H1 (cell line): Measurements from ENCODE around the gene CADPS. TPM values are rescaled to one million over a fixed set of nuclear protein-coding genes. Genes with fewer than 3 reads are reported as not detected.

Experiments used
- CTCF ChIA-PET: fragments of 300-600 bp; sonication (Branson Sonifier 250); formaldehyde crosslinking; loops from one replicate; lab custom pipeline; 2021; ENCODE audit not compliant: partially characterized antibody; lab: Charles Lee
- POLR2A ChIA-PET: fragments of 300-600 bp; sonication (Branson Sonifier 250); formaldehyde crosslinking; loops from one replicate; lab custom pipeline; 2021; ENCODE audit warnings: inconsistent platforms; ENCODE audit not compliant: partially characterized antibody; lab: Charles Lee
- DNase-seq, 2 experiments: peaks; one replicate each; pipeline versions ENCODE4 v3.0.0 to v3.0.0-alpha.2; 2010 to 2022; ENCODE audit warnings: low spot score in 2 of 2, low read depth in 1 of 2, mixed read lengths in 1 of 2
- FAIRE-seq: peaks from 2 replicates; lab custom pipeline; 2011; peaks lifted over from hg19 to GRCh38; lab: Jason Lieb, UNC
- H2AFZ ChIP-seq: 2 replicates; pipeline ENCODE4 v1.8.1; 2012; ENCODE audit warnings: low read length, inconsistent platforms
- H2AK5ac ChIP-seq: 2 replicates; pipeline ENCODE4 v1.6.1; 2013; ENCODE audit warnings: low read depth, low read length
- H2BK120ac ChIP-seq: replicated peaks from 2 replicates; pipeline ENCODE3; 2013; ENCODE audit warnings: low read depth, low read length, inconsistent platforms
- H2BK12ac ChIP-seq: 2 replicates; pipeline ENCODE4 v1.6.1; 2013; ENCODE audit warnings: low read depth, low read length
- H2BK15ac ChIP-seq: 2 replicates; pipeline ENCODE4 v1.6.1; 2013; ENCODE audit warnings: low read length
- H2BK20ac ChIP-seq: 2 replicates; pipeline ENCODE4 v1.6.1; 2013; ENCODE audit warnings: low read length
- H2BK5ac ChIP-seq: 2 replicates; pipeline ENCODE4 v1.6.1; 2013; ENCODE audit warnings: low read depth, low read length
- H3K14ac ChIP-seq: 2 replicates; pipeline ENCODE4 v1.6.1; 2013; ENCODE audit warnings: inconsistent platforms; ENCODE audit not compliant: insufficient read length
- H3K18ac ChIP-seq: 2 replicates; pipeline ENCODE4 v1.6.1; 2013; ENCODE audit warnings: low read length; ENCODE audit errors: extremely low read depth
- H3K23ac ChIP-seq: 2 replicates; pipeline ENCODE4 v1.6.1; 2013; ENCODE audit warnings: inconsistent platforms; ENCODE audit not compliant: insufficient read length
- H3K23me2 ChIP-seq: 2 replicates; pipeline ENCODE4 v1.6.1; 2013; ENCODE audit warnings: low read depth, low read length
- H3K27ac ChIP-seq: 2 replicates; pipeline ENCODE4 v1.6.1; 2011; ENCODE audit warnings: low read depth, low read length, inconsistent platforms
- H3K27me3 ChIP-seq, 4 experiments: replicated peaks in 1 of 4; 1 replicate in 1 of 4; 2 replicates in 3 of 4; pipeline versions ENCODE4 v1.6.1 to v1.8.1; 2011 to 2013; ENCODE audit warnings: low read length in 3 of 4, mild to moderate bottlenecking in 3 of 4, inconsistent platforms in 2 of 4, mixed read lengths in 2 of 4, moderate library complexity in 1 of 4; ENCODE audit not compliant: control insufficient read depth in 3 of 4, insufficient read depth in 3 of 4; ENCODE audit errors: extremely low read depth in 1 of 4
- H3K36me3 ChIP-seq, 4 experiments: 2 replicates each; pipeline versions ENCODE4 v1.6.1 to v1.8.1; 2011 to 2013; ENCODE audit warnings: mild to moderate bottlenecking in 4 of 4, low read length in 3 of 4, moderate library complexity in 2 of 4, control low read depth in 1 of 4, inconsistent platforms in 1 of 4; ENCODE audit not compliant: insufficient read depth in 4 of 4, control insufficient read depth in 2 of 4
- H3K4ac ChIP-seq: replicated peaks from 2 replicates; pipeline ENCODE3; 2013; ENCODE audit warnings: low read length, low read depth, mixed read lengths, inconsistent platforms; ENCODE audit not compliant: insufficient read length
- H3K4me1 ChIP-seq, 4 experiments: replicated peaks in 1 of 4; 1 replicate in 1 of 4; 2 replicates in 3 of 4; pipeline versions ENCODE4 v1.6.1 to v1.8.1; 2011 to 2013; ENCODE audit warnings: low read length in 3 of 4, inconsistent platforms in 2 of 4, mixed read lengths in 1 of 4; ENCODE audit not compliant: insufficient read depth in 4 of 4, control insufficient read depth in 3 of 4
- H3K4me2 ChIP-seq, 2 experiments: 2 replicates each; pipeline versions ENCODE4 v1.6.1 to v1.8.1; 2011 to 2013; ENCODE audit warnings: low read depth in 2 of 2, low read length in 2 of 2, control low read depth in 1 of 2, inconsistent platforms in 1 of 2, mild to moderate bottlenecking in 1 of 2; ENCODE audit not compliant: insufficient read depth in 1 of 2
- H3K4me3 ChIP-seq, 4 experiments: fragments of 200-600, 300-600 bp in 1 of 4; sonication (generic), shearing (Covaris generic), sonication (Bioruptor Twin) in 1 of 4; 2 replicates each; pipeline versions ENCODE4 v1.5.1 to v1.8.1; 2011 to 2016; ENCODE audit warnings: low read length in 4 of 4, low read depth in 3 of 4, control low read depth in 2 of 4, inconsistent platforms in 2 of 4, mild to moderate bottlenecking in 2 of 4, mixed read lengths in 1 of 4, moderate library complexity in 1 of 4; ENCODE audit not compliant: insufficient read depth in 2 of 4; ENCODE audit errors: extremely low read depth in 1 of 4
- H3K56ac ChIP-seq: replicated peaks from 2 replicates; pipeline ENCODE3; 2013; ENCODE audit warnings: low read depth, mild to moderate bottlenecking, mixed read lengths, low read length, inconsistent platforms; ENCODE audit not compliant: insufficient read length
- H3K79me1 ChIP-seq: 2 replicates; pipeline ENCODE4 v1.6.1; 2013; ENCODE audit warnings: low read depth, low read length, control low read depth
- H3K79me2 ChIP-seq, 2 experiments: 2 replicates each; pipeline versions ENCODE4 v1.6.1 to v1.8.1; 2012 to 2013; ENCODE audit warnings: low read length in 2 of 2, mild to moderate bottlenecking in 2 of 2, inconsistent platforms in 1 of 2; ENCODE audit not compliant: insufficient read depth in 2 of 2, control insufficient read depth in 1 of 2
- H3K9ac ChIP-seq, 4 experiments: replicated peaks in 1 of 4; 1 replicate in 1 of 4; 2 replicates in 3 of 4; pipeline versions ENCODE4 v1.6.1 to v1.8.1; 2011 to 2013; ENCODE audit warnings: low read depth in 3 of 4, low read length in 3 of 4, control low read depth in 2 of 4, mild to moderate bottlenecking in 2 of 4, moderate library complexity in 2 of 4, inconsistent platforms in 1 of 4; ENCODE audit errors: extremely low read depth in 1 of 4
- H3K9me3 ChIP-seq, 2 experiments: 2 replicates each; pipeline versions ENCODE4 v1.6.1 to v1.8.1; 2012 to 2013; ENCODE audit warnings: mild to moderate bottlenecking in 2 of 2, moderate library complexity in 2 of 2, control low read depth in 1 of 2, inconsistent platforms in 1 of 2, low read depth in 1 of 2, low read length in 1 of 2, mixed read lengths in 1 of 2; ENCODE audit not compliant: insufficient read depth in 2 of 2
- H4K20me1 ChIP-seq, 2 experiments: replicated peaks in 1 of 2; 2 replicates each; pipeline versions ENCODE3 to v1.8.1; 2011 to 2013; ENCODE audit warnings: inconsistent platforms in 2 of 2, low read length in 2 of 2, mild to moderate bottlenecking in 1 of 2; ENCODE audit not compliant: insufficient read depth in 2 of 2, control insufficient read depth in 1 of 2
- H4K5ac ChIP-seq: 2 replicates; pipeline ENCODE4 v1.6.1; 2013; ENCODE audit warnings: low read length, low read depth, mixed read lengths, inconsistent platforms; ENCODE audit not compliant: insufficient read length
- H4K8ac ChIP-seq: 2 replicates; pipeline ENCODE4 v1.8.0; 2013; ENCODE audit warnings: mild to moderate bottlenecking, moderate library complexity, low read length, inconsistent platforms; ENCODE audit not compliant: insufficient read depth; ENCODE audit errors: extremely low read depth
- H4K91ac ChIP-seq: replicated peaks from 2 replicates; pipeline ENCODE3; 2013; ENCODE audit warnings: low read length, mixed read lengths, inconsistent platforms; ENCODE audit not compliant: insufficient read length
- YY1 ChIP-seq: IDR thresholded peaks from 2 replicates; pipeline ENCODE4 v1.6.1; 2011; ENCODE audit warnings: low read depth, mild to moderate bottlenecking, low read length
- WGBS, 2 experiments: shearing (Covaris generic) in 1 of 2; methylation state at CpG; one replicate each; pipeline versions ENCODE4 v1.1.6 to v1.1.7; 2013 to 2015; ENCODE audit warnings: low lambda C conversion rate in 2 of 2, mixed read lengths in 2 of 2, inconsistent platforms in 1 of 2, low coverage in 1 of 2, missing lambda C conversion rate in 1 of 2; ENCODE audit not compliant: insufficient replicate concordance in 2 of 2, insufficient coverage in 1 of 2, insufficient read length in 1 of 2; ENCODE audit errors: extremely low coverage in 1 of 2, missing lambda C conversion rate in 1 of 2; 5-methylcytosine and 5-hydroxymethylcytosine counted together
- polyA plus RNA-seq, 7 experiments: library from polyadenylated mRNA; depleted of rRNA in 3 of 7; stranded (reverse) in 5 of 7; unstranded in 2 of 7; fragments of >200 nt in 5 of 7; fragments of 200-250 nt in 2 of 7; gene quantifications; 1 replicate in 5 of 7; 2 replicates in 1 of 7; 4 replicates in 1 of 7; pipeline versions ENCODE4 v1.2.1 to v1.2.3, GENCODE V29; 2011 to 2013; ENCODE audit warnings: missing spikeins in 2 of 7, mixed read lengths in 2 of 7
- total RNA-seq: library from RNA; stranded (reverse); fragmentation: NEBNext Ultra II Directional; extraction: Animal tissue kit (Norgen Biotek cat#: 25700); gene quantifications from 2 replicates; pipeline ENCODE4 v1.2.1, GENCODE V29; 2021
- TF ChIP-seq, protein P1 (sequence below), 3 experiments: IDR thresholded peaks; 1 replicate in 2 of 3; 2 replicates in 1 of 3; pipeline versions ENCODE4 v1.5.1 to v1.6.1; 2011; ENCODE audit warnings: low read length in 3 of 3, mild to moderate bottlenecking in 3 of 3, inconsistent platforms in 2 of 3, low read depth in 1 of 3, moderate library complexity in 1 of 3; ENCODE audit not compliant: insufficient read depth in 1 of 3; ENCODE audit errors: control extremely low read depth in 1 of 3
- TF ChIP-seq, protein P2 (sequence below): IDR thresholded peaks from 2 replicates; pipeline ENCODE4 v1.6.1; 2012; ENCODE audit warnings: inconsistent platforms
- TF ChIP-seq, protein P3 (sequence below): IDR thresholded peaks from 2 replicates; pipeline ENCODE4 v1.6.1; 2012; ENCODE audit warnings: inconsistent platforms

Gene CADPS
- total and polyA plus RNA-seq, 2 of the 8 experiments (the other 6 are each of a cell fraction or from before 2014, with no cell fraction given): 7.1 to 10.2 TPM

DNA sequence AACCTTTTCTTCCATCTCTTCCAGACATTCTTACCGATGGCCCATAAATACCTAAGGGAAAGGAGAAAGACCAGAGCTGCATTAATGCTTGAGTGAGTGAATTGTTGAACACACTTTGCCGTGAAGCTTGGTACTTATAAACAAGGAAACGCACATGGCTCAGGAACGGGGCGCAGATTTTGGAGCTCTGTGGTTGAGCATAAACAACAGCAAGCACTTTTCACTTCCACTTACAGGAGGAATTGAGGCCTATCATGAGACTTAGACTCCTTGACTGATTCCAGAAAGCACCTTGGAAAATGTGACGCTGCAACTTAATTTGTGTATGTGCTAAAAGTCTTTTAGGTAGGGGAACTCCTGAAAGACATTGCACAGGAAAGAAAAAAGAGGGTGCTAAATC, 304.3 kb downstream of the CADPS start:
- H2BK15ac ChIP-seq: no peak overlapping the region
- H3K23me2 ChIP-seq: no peaks in the 10 kb centered on the region
- H4K5ac ChIP-seq: no peak overlapping the region
- no peaks in the 10 kb centered on the region for H3K79me2 ChIP-seq
- 81% methylated on average over 6 of the region's 6 CpGs; no CpG with 5 or more reads in 1 of the 2 experiments for WGBS, 2 experiments
- H3K4me2 ChIP-seq: no peak overlapping the region
- H3K4me3 ChIP-seq: no peak overlapping the region
- CTCF ChIA-PET: interaction anchor here (0.7 to 1.2 kb wide), 2 partner anchors 9 to 10 kb away, joined by 3 to 6 read pairs; no protein-coding TSS in a partner anchor
- H2AFZ ChIP-seq: no peak overlapping the region
- no peaks in the 10 kb centered on the region for H3K9me3 ChIP-seq
- H3K9ac ChIP-seq: no peak overlapping the region
- no peak overlapping the region for H2BK5ac ChIP-seq
- no peak overlapping the region for H3K18ac ChIP-seq
- H3K27me3 ChIP-seq: no peaks in the 10 kb centered on the region; a peak in 2 of 7 replicates
- no peak overlapping the region for H3K23ac ChIP-seq
- no peak overlapping the region for H4K91ac ChIP-seq
- no peak overlapping the region for H2BK120ac ChIP-seq
- no peak overlapping the region for H3K4ac ChIP-seq
- H2AK5ac ChIP-seq: no peak overlapping the region
- H4K8ac ChIP-seq: no peak overlapping the region
- FAIRE-seq: no peak
- no peak for DNase-seq
- no peaks in the 10 kb centered on the region for H3K79me1 ChIP-seq
- H3K56ac ChIP-seq: no peak overlapping the region
- H4K20me1 ChIP-seq: no peaks in the 10 kb centered on the region
- no peaks in the 10 kb centered on the region for H3K4me1 ChIP-seq
- H3K36me3 ChIP-seq: no peaks in the 10 kb centered on the region
- POLR2A ChIA-PET: no interaction called here
- no peak overlapping the region for H2BK12ac ChIP-seq
- H3K27ac ChIP-seq: no peak overlapping the region
- H3K14ac ChIP-seq: no peak overlapping the region
- TF ChIP-seq, protein P1, sequence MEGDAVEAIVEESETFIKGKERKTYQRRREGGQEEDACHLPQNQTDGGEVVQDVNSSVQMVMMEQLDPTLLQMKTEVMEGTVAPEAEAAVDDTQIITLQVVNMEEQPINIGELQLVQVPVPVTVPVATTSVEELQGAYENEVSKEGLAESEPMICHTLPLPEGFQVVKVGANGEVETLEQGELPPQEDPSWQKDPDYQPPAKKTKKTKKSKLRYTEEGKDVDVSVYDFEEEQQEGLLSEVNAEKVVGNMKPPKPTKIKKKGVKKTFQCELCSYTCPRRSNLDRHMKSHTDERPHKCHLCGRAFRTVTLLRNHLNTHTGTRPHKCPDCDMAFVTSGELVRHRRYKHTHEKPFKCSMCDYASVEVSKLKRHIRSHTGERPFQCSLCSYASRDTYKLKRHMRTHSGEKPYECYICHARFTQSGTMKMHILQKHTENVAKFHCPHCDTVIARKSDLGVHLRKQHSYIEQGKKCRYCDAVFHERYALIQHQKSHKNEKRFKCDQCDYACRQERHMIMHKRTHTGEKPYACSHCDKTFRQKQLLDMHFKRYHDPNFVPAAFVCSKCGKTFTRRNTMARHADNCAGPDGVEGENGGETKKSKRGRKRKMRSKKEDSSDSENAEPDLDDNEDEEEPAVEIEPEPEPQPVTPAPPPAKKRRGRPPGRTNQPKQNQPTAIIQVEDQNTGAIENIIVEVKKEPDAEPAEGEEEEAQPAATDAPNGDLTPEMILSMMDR (IDR thresholded peaks at IDR 0.05; ENCODE audit: control extremely low read depth in 1 of 3, insufficient read depth in 1 of 3, low read depth in 1 of 3, low read length in 3 of 3): no peak
- TF ChIP-seq, protein P2, sequence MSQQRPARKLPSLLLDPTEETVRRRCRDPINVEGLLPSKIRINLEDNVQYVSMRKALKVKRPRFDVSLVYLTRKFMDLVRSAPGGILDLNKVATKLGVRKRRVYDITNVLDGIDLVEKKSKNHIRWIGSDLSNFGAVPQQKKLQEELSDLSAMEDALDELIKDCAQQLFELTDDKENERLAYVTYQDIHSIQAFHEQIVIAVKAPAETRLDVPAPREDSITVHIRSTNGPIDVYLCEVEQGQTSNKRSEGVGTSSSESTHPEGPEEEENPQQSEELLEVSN: no peak
- TF ChIP-seq YY1: no peak
- TF ChIP-seq, protein P3, sequence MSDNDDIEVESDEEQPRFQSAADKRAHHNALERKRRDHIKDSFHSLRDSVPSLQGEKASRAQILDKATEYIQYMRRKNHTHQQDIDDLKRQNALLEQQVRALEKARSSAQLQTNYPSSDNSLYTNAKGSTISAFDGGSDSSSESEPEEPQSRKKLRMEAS: no peak
- H2BK20ac ChIP-seq: no peak overlapping the region
